GM18951 (cell line): Measurements from ENCODE around the gene FRMD6.

Experiments used
- POLR2A ChIP-seq: IDR thresholded peaks from 4 replicates; pipeline ENCODE4 v1.6.1; 2011; ENCODE audit warnings: mild to moderate bottlenecking; ENCODE audit not compliant: insufficient read length, insufficient read depth; ENCODE audit errors: extremely low read depth
- in situ Hi-C: fragments of 300-500 bp; cut with MboI; formaldehyde crosslinking; loops from one replicate; pipeline ENCODE4 v1.12.0; 2022; ENCODE audit warnings: low sequenced_read_pairs, mixed read lengths, inconsistent platforms; ENCODE audit not compliant: unreplicated experiment

Gene FRMD6

DNA sequence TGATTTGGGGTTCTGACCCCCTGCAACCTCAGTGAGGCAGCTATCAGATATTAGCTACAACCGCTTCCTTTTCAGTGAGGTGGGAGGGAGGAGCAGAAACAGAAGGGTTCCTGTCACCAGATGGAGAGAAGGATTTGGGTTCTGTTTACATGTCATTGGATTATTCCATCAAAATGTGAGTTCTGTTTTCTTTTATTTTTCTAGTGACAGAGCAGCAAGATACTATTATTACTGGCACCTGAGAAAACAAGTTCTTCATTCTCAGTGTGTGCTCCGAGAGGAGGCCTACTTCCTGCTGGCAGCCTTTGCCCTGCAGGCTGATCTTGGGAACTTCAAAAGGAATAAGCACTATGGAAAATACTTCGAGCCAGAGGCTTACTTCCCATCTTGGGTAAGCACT lies 52.8 kb downstream of the FRMD6 start:
- in situ Hi-C loops, result no loop called here
- no peak for TF ChIP-seq POLR2A

DNA sequence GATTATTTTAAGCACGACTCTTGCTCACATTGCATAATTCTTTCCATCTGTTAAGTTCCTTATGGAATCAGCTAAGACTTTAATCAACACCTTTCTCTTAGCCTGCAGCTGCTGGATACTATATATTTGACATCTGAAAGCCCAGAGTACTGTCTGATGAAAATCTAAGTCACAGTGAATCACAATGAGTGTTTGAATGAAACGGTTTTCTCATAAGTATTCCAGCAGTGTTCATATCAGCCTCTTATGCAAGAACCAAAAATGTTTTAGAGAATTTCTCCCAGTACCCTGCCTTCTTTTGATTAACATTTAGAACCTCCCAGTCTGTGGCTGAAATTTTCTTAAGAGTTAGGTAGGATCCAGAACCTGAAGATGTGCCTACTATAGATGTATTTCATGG lies 55.6 kb downstream of the FRMD6 start:
- TF ChIP-seq POLR2A, result no peak
- in situ Hi-C loops, result no loop called here

DNA sequence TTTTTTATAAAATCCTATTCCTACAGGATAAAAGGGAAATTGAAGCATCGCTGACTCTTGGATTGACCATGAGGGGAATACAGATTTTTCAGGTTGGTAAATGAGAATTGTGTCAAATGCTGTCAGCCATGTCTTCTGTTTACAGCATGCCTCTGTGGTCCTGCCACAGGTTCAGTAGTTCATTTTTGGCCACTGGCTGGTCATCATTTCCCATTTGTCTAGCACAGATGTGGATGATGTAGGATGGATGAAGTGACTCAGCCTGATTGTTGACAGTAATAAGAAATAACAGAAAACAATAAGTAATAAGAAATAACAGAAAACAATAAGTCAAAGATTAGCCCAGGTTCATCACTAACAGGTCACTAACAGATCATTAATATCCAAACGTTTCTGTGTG lies 59.8 kb downstream of the FRMD6 start:
- TF ChIP-seq POLR2A, result no peak
- in situ Hi-C loops, result no loop called here

DNA sequence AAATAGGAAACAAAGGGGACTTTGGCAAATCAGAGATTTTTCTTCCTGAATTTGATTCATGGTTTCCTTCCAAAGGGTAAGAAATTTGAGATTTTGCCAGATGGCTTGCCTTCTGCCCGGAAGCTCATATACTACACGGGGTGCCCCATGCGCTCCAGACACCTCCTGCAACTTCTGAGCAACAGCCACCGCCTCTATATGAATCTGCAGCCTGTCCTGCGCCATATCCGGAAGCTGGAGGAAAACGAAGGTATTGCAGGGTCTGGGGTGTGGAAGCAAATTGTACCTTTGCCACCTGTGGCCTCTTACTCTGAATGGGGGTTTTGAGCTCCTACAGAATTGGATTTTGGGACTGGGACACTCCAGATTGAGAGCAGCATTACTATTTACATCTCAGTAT lies 63.5 kb downstream of the FRMD6 start:
- in situ Hi-C loops, result no loop called here
- TF ChIP-seq POLR2A, result no peak

DNA sequence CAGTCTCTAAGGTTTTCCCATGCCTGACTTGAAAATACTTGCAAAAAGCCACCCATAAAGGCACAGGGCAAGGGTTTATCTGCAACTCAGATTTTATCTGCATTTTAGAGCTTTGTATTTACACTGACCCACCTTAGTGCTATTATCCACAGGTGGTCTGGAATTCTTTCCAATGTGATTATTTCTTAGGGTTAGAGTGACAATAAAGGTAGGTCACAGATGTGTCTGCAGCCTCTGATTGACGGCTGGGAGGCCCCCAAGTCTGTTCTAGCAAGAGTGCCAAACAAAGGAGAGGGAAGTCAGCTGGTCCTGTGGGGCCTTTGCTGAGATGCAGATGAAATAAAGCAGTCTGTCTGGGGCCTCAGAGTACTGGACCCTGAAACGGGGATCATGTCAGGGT lies 64.0 kb downstream of the FRMD6 start:
- in situ Hi-C loops, result no loop called here
- TF ChIP-seq POLR2A, result no peak

DNA sequence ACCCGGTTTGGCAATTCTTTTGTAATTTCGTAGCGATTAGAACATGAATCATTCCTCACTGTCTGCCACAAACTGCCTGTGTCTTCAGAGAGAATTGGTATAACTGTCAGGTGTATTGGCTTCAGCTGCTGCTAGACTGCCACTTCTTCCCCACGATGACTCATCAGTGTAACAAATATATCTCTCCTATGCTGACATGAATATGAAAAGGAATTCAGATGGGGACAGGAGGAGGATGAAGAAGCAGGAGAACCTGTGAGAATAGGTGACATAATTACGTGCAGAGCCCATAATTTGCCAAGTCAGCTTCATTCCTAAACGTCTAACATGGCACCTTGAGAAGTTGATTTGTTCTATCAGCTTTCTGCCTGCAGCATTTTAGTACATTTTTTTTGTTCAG lies 64.9 kb downstream of the FRMD6 start:
- no peak for TF ChIP-seq POLR2A
- in situ Hi-C loops, result no loop called here

DNA sequence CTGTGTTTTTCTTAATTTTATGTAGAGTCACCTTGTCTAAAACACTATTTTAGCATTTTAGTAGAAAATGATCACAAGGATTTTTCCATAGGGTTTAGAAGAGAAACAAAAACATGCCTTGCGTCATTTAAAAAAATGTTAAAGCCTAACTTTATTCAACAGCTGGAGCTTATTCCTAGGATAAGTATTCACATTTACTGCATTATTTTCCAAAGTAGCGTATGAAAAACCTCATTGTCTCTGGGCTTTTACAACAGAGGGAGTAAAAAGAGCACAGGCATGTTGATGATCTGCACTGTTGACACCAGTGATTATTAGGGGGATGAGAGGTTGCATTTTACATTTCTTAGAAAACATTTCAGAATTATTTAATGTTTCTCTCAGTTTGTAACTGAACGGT lies 66.1 kb downstream of the FRMD6 start:
- no peak for TF ChIP-seq POLR2A
- in situ Hi-C loops, result no loop called here

DNA sequence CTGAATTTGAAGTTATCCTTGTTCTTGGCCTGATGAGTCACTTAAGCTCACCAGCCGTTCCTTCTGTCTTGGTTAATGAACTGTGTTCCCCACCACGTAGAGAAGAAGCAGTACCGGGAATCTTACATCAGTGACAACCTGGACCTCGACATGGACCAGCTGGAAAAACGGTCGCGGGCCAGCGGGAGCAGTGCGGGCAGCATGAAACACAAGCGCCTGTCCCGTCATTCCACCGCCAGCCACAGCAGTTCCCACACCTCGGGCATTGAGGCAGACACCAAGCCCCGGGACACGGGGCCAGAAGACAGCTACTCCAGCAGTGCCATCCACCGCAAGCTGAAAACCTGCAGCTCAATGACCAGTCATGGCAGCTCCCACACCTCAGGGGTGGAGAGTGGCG lies 68.2 kb downstream of the FRMD6 start:
- no peak for TF ChIP-seq POLR2A
- in situ Hi-C loops, result no loop called here

DNA sequence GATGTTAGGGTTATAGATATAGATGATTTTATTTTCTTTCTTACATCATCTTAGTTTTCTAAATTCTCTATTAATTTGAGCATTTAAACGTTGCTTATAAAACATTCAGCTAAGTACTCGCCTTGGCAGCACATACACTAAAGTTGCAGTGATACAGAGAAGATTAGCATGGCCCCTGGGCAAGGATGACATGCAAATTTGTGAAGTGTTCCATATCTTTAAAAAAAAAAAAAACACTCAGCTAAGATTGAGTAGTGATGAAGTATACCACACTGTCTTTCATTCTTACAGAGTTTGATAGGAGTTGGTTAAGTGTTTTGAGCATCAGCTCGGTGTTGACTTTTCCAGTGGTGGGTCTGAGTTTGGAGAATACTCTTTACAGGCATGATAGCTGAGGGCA lies 72.3 kb downstream of the FRMD6 start:
- in situ Hi-C loops, result no loop called here
- TF ChIP-seq POLR2A, result no peak

DNA sequence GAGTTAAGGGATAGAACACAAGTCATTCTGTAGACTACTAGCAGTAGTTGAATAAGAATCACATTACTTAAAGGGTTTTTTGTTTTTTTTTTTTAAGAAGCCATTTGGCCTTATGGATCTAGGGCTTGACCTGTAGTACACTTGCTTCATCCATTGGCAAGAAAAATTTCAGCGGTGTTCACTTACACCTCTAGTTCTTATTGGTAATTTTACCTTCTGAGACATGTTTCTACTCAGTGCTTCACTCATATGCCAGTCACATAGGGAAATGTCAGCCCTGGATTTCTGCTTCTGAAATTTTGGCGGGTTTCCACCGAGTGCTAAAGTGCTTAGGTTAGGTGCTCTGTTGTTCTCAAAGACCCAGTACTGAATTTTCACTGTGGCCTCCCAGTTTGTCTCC lies 72.9 kb downstream of the FRMD6 start:
- TF ChIP-seq POLR2A, result no peak
- in situ Hi-C loops, result no loop called here

DNA sequence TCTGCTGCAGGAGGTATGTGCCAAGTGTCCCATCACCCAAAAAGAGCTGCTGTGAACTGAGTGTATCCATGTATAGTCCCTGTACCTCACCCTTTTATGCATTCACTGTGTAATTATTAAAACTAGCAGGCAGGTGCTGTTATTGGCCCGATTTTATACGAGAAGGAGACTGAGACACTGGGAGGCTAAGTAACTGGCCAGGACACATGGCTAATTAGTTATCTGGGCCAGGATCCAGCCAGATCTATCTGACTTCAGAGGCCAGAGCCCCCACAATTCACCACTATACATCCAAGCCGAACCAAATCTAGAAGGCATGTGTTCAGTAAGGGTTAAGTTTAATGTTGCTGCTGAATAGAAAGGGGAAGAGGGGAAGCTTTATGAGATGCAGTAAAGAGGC lies 73.4 kb downstream of the FRMD6 start:
- in situ Hi-C loops, result no loop called here
- no peak for TF ChIP-seq POLR2A

DNA sequence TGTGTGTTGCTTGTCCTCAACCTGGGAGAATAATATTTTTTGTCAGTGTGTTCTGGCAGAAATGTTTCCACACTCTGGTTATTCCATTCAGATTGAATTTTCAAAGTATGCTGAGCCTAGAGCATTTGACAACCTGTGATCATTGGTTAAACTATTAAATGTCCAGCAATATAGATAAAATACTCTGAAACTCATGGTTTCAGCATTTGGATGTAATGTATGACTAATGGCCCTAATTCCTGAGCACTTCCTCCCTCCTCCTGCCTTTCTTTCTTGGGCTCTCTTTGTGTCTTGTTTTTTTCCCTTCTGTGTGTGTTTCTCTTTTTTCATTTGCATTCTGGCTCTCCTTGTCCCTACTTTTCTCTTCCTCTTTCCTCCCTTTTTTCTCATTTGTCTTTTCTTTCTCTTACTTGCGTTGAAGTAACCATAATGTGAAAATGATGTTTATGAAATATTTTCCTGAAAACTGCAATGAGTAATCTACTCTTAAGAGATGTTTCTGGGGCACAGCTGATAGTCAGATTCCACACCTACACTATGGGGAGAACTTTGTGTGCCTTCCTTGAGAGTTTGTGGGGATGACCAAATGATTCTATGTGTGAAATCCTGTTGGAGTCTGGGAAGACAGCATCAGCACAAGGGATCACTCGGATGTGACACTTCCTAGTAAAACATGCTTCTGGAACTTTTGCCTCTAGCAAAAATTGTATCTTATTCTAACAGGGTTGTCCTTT lies 74.6 kb downstream of the FRMD6 start:
- in situ Hi-C loops, result no loop called here
- TF ChIP-seq POLR2A, result no peak

DNA sequence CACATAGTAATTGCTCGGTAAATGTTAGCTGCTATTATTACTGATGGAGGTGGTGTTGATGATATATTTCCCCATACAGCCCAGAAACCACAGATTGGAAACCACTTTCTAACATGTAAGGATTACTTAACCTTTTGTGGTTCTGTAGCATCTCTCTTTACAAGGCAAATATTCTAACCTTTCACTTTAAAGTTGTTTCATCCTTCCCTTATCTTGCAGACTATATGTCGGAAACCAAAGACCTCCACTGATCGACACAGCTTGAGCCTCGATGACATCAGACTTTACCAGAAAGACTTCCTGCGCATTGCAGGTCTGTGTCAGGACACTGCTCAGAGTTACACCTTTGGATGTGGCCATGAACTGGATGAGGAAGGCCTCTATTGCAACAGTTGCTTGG lies 75.8 kb downstream of the FRMD6 start:
- in situ Hi-C loops, result no loop called here
- no peak for TF ChIP-seq POLR2A

DNA sequence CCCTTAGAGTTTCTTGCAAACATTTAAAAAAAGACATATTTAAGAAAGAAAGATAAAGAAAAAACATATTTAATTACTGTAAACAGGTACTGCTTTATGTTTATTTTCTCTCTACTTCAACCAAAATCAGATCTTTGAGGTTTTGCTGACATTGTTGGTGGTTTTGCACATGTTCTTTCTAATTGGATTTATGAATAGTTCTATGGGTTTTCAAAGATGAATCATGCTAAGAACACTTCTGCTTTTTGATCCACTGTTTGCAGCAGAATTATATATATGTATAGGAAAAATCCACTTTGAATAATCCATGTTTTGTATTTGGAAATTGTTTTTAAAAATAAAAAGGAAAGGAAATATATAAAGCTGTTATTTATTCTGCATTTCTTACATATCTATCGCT lies 78.4 kb downstream of the FRMD6 start:
- in situ Hi-C loops, result no loop called here

DNA sequence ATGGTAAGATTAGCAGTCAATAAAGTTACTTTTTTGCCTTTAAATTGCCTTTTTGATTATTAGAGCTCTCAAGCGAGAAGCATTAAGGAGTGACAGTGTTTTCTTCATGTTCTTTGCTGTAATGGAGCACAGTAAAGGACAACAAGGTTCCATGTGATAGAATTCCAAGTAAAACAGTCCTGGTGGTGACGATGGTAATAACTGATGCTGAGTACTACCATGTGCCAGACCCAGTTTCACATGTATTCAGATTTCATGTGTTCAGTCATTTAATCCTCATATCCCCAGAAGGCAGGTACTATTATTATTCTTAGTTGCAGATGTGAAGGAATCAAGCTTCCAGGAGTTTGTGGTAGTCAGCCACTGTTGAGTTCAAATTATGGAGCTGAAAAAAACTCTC lies 79.0 kb downstream of the FRMD6 start:
- in situ Hi-C loops, result no loop called here
- TF ChIP-seq POLR2A, result no peak

More for the DNA sequence above, 78.4 kb downstream of the FRMD6 start:
- TF ChIP-seq POLR2A, result no peak

DNA sequence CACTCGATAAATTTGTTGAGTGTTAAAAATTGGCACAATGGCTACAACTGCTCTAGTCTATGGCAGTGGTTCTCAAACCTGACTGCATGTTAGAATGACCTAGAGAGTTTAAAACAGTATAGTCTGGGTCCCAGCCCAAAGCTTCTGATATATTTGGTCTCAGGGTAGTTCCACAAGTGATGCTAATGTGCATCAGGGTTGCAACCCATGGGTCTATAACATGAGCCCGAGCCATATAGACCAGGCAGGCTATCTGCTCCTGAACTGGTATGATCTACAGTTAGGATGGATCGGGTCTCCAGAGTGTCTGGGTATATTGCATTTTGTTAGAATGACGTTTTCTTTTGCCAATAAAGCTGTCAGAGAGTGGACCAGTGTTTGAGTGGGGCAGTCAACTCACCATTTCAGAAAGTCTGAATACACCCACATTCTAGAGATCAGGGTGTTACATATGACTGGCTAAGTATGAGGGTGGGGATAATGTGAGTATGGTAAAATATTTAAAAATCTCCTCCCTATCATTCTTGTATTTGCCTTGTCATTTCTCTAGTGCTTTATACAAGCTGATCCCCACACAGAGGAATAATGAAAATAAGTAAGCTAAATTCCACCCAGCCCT lies 80.9 kb downstream of the FRMD6 start:
- in situ Hi-C loops, result no loop called here
- TF ChIP-seq POLR2A, result no peak
